Measurements from ENCODE around the gene GIT2. TPM values are rescaled to one million over a fixed set of nuclear protein-coding genes. Genes with fewer than 3 reads are reported as not detected.
"Not testable (repeated sequence)": the region's sequence is repeated elsewhere in the genome, so short reads cannot be mapped to it uniquely, and the experiment has no call there.

Gene GIT2
- total RNA-seq, 1 donor = 86.7 TPM

GRCh38 chr12:109932878-109933503 lies 63.2 kb downstream of the GIT2 start:
- Histone ChIP-seq H3K4me1 (ENCODE audit: insufficient read depth, low read length) (no peaks in the 10 kb centered on the region), H3K27me3 (ENCODE audit: insufficient read depth, low read length) (no peaks in the 10 kb centered on the region), H3K4me3 (ENCODE audit: low read length) (no peak overlapping the region), H3K9me3 (ENCODE audit: low read depth, low read length) (no peaks in the 10 kb centered on the region)

- no peaks in the 10 kb centered on the region for H3K9me3 ChIP-seq (ENCODE audit: low read depth, low read length)
- H3K4me1 ChIP-seq (ENCODE audit: insufficient read depth, low read length) = no peaks in the 10 kb centered on the region
- H3K4me3 ChIP-seq (ENCODE audit: low read length) = no peak overlapping the region
- H3K27me3 ChIP-seq (ENCODE audit: insufficient read depth, low read length) = no peaks in the 10 kb centered on the region
Observed at GRCh38 chr12:109931143-109931542, 65.0 kb downstream of the GIT2 start.

- Histone ChIP-seq H3K9me3 (ENCODE audit: low read depth, low read length) (no peaks in the 10 kb centered on the region), H3K4me3 (ENCODE audit: low read length) (no peak overlapping the region), H3K27me3 (ENCODE audit: insufficient read depth, low read length) (no peaks in the 10 kb centered on the region), H3K4me1 (ENCODE audit: insufficient read depth, low read length) (no peaks in the 10 kb centered on the region)
Observed at GRCh38 chr12:109930028-109930800, 66.0 kb downstream of the GIT2 start.

- H3K27me3 ChIP-seq (ENCODE audit: insufficient read depth, low read length); H3K4me1 ChIP-seq (ENCODE audit: insufficient read depth, low read length); H3K4me3 ChIP-seq (ENCODE audit: low read length); H3K9me3 ChIP-seq (ENCODE audit: low read depth, low read length): not testable (repeated sequence)
Observed at GRCh38 chr12:109929326-109929725, 66.8 kb downstream of the GIT2 start.

GRCh38 chr12:109928058-109928656 lies 68.0 kb downstream of the GIT2 start:
- no peak overlapping the region for H3K4me3 ChIP-seq (ENCODE audit: low read length)
- no peaks in the 10 kb centered on the region for H3K9me3 ChIP-seq (ENCODE audit: low read depth, low read length)
- no peaks in the 10 kb centered on the region for H3K4me1 ChIP-seq (ENCODE audit: insufficient read depth, low read length)
- no peaks in the 10 kb centered on the region for H3K27me3 ChIP-seq (ENCODE audit: insufficient read depth, low read length)

GRCh38 chr12:109927622-109928021 lies 68.5 kb downstream of the GIT2 start:
- H3K9me3 ChIP-seq (ENCODE audit: low read depth, low read length) = no peaks in the 10 kb centered on the region
- no peaks in the 10 kb centered on the region for H3K27me3 ChIP-seq (ENCODE audit: insufficient read depth, low read length)
- no peaks in the 10 kb centered on the region for H3K4me1 ChIP-seq (ENCODE audit: insufficient read depth, low read length)

GRCh38 chr12:109926488-109927210 lies 69.5 kb downstream of the GIT2 start:
- Histone ChIP-seq H3K9me3 (ENCODE audit: low read depth, low read length) (no peaks in the 10 kb centered on the region), H3K4me3 (ENCODE audit: low read length) (no peak overlapping the region), H3K4me1 (ENCODE audit: insufficient read depth, low read length) (no peaks in the 10 kb centered on the region), H3K27me3 (ENCODE audit: insufficient read depth, low read length) (no peaks in the 10 kb centered on the region)

More at GRCh38 chr12:109927622-109928021, 68.5 kb downstream of the GIT2 start:
- no peak overlapping the region for H3K4me3 ChIP-seq (ENCODE audit: low read length)

- Histone ChIP-seq H3K4me1 (ENCODE audit: insufficient read depth, low read length) (no peaks in the 10 kb centered on the region), H3K9me3 (ENCODE audit: low read depth, low read length) (no peaks in the 10 kb centered on the region), H3K27me3 (ENCODE audit: insufficient read depth, low read length) (no peaks in the 10 kb centered on the region), H3K4me3 (ENCODE audit: low read length) (no peak overlapping the region)
Observed at GRCh38 chr12:109926016-109926415, 70.2 kb downstream of the GIT2 start.

- Histone ChIP-seq H3K27me3 (ENCODE audit: insufficient read depth, low read length) (no peaks in the 10 kb centered on the region), H3K9me3 (ENCODE audit: low read depth, low read length) (no peaks in the 10 kb centered on the region), H3K4me3 (ENCODE audit: low read length) (no peak overlapping the region), H3K4me1 (ENCODE audit: insufficient read depth, low read length) (no peaks in the 10 kb centered on the region)
Observed at GRCh38 chr12:109925185-109925840, 70.9 kb downstream of the GIT2 start.

- H3K4me3 ChIP-seq (ENCODE audit: low read length) = no peak overlapping the region
- H3K27me3 ChIP-seq (ENCODE audit: insufficient read depth, low read length) = no peaks in the 10 kb centered on the region
- no peaks in the 10 kb centered on the region for H3K4me1 ChIP-seq (ENCODE audit: insufficient read depth, low read length)
- H3K9me3 ChIP-seq (ENCODE audit: low read depth, low read length) = no peaks in the 10 kb centered on the region
Observed at GRCh38 chr12:109923481-109924245, 72.5 kb downstream of the GIT2 start.

GRCh38 chr12:109923038-109923437 lies 73.1 kb downstream of the GIT2 start:
- Histone ChIP-seq H3K9me3 (ENCODE audit: low read depth, low read length) (no peaks in the 10 kb centered on the region), H3K4me3 (ENCODE audit: low read length) (no peak overlapping the region), H3K27me3 (ENCODE audit: insufficient read depth, low read length) (no peaks in the 10 kb centered on the region), H3K4me1 (ENCODE audit: insufficient read depth, low read length) (no peaks in the 10 kb centered on the region)

- no peaks in the 10 kb centered on the region for H3K4me1 ChIP-seq (ENCODE audit: insufficient read depth, low read length)
- no peak overlapping the region for H3K4me3 ChIP-seq (ENCODE audit: low read length)
- no peaks in the 10 kb centered on the region for H3K27me3 ChIP-seq (ENCODE audit: insufficient read depth, low read length)
- H3K9me3 ChIP-seq (ENCODE audit: low read depth, low read length) = no peaks in the 10 kb centered on the region
Observed at GRCh38 chr12:109921982-109922381, 74.2 kb downstream of the GIT2 start.

GRCh38 chr12:109920261-109920780 lies 75.8 kb downstream of the GIT2 start:
- H3K4me1 ChIP-seq (ENCODE audit: insufficient read depth, low read length) = no peaks in the 10 kb centered on the region
- H3K9me3 ChIP-seq (ENCODE audit: low read depth, low read length) = no peaks in the 10 kb centered on the region
- H3K4me3 ChIP-seq (ENCODE audit: low read length) = no peak overlapping the region
- H3K27me3 ChIP-seq (ENCODE audit: insufficient read depth, low read length) = no peaks in the 10 kb centered on the region

GRCh38 chr12:109919456-109919855 lies 76.7 kb downstream of the GIT2 start:
- H3K4me3 ChIP-seq (ENCODE audit: low read length) = no peak overlapping the region
- H3K27me3 ChIP-seq (ENCODE audit: insufficient read depth, low read length) = no peaks in the 10 kb centered on the region
- no peaks in the 10 kb centered on the region for H3K9me3 ChIP-seq (ENCODE audit: low read depth, low read length)
- no peaks in the 10 kb centered on the region for H3K4me1 ChIP-seq (ENCODE audit: insufficient read depth, low read length)

All from mononuclear cell (primary cell).